ENCODE measurements around the gene FAM110D. TPM values are rescaled to one million over a fixed set of nuclear protein-coding genes. Genes with fewer than 3 reads are reported as not detected.

The FAM110D gene
- total RNA-seq, 1 experiment from 2014 or later: not detected

DNA sequence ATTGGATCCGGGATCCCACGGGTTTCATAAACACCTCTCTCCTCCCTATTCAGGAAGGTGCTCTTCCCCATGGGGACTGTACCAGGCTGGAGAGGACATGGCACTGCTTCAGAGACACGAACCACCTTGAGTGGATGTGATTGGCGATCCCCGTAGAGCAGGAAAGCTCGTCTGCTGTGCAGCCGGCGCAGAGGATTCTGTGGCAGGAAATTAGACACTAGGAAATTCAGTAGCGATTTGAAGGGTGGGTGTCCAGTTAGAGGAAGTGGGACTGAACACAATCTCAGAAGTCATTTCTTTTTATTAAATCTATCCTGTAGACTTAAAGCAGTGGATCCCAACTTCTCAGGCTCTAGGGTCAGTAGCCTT is 46.5 kb upstream of the FAM110D start:
- TF ChIP-seq EZH2phosphoT487 (IDR thresholded peaks at IDR 0.05; ENCODE audit: borderline replicate concordance, low read length) (no peak), EZH2 (IDR thresholded peaks at IDR 0.05; ENCODE audit: low read length, unreplicated experiment) (no peak)
- TF ChIP-seq, protein P1, sequence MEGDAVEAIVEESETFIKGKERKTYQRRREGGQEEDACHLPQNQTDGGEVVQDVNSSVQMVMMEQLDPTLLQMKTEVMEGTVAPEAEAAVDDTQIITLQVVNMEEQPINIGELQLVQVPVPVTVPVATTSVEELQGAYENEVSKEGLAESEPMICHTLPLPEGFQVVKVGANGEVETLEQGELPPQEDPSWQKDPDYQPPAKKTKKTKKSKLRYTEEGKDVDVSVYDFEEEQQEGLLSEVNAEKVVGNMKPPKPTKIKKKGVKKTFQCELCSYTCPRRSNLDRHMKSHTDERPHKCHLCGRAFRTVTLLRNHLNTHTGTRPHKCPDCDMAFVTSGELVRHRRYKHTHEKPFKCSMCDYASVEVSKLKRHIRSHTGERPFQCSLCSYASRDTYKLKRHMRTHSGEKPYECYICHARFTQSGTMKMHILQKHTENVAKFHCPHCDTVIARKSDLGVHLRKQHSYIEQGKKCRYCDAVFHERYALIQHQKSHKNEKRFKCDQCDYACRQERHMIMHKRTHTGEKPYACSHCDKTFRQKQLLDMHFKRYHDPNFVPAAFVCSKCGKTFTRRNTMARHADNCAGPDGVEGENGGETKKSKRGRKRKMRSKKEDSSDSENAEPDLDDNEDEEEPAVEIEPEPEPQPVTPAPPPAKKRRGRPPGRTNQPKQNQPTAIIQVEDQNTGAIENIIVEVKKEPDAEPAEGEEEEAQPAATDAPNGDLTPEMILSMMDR (conservative IDR thresholded peaks at IDR 0.05; ENCODE audit: low read depth, low read length): no peak
- no TSS peak for BruUV-seq (replicated peaks)
- no peaks in the 10 kb centered on the region for H3K27me3 ChIP-seq (ENCODE audit: low read length)
- peaks cover 30% of the 10 kb centered on the region for H3K79me2 ChIP-seq (ENCODE audit: low read length)
- DNase-seq: no peak
- H3K9me2 ChIP-seq (replicated peaks; ENCODE audit: low read length): no peaks in the 10 kb centered on the region
- H3K36me3 ChIP-seq (ENCODE audit: low read depth, low read length): peaks cover 11% of the 10 kb centered on the region
- CTCF ChIA-PET: interaction anchor here (0.9 kb wide), 1 partner anchor 57 kb away, joined by 3 read pairs; the partner anchor contains the start of gene ZNF593
- H3K4me1 ChIP-seq (ENCODE audit: insufficient read depth, low read length): peaks cover 18% of the 10 kb centered on the region
- H3K9me3 ChIP-seq (ENCODE audit: low read length): no peaks in the 10 kb centered on the region
- H3K4me2 ChIP-seq (ENCODE audit: low read length): peak overlapping the region; percentile 84
- peak; percentile 18 for ATAC-seq
- intact Hi-C loops (cut with micrococcal nuclease): loop anchor here (1.0 kb wide), 1 partner anchor 10 kb away; no protein-coding TSS in a partner anchor
- H4K20me1 ChIP-seq (ENCODE audit: low read length): no peaks in the 10 kb centered on the region
- peak overlapping the region; percentile 49; the same call in 1 of the 2 replicates for H3K27ac ChIP-seq (ENCODE audit: low read length)
- POLR2A ChIA-PET (ENCODE audit: unreplicated experiment): interaction anchor here (0.5 kb wide), 1 partner anchor 592 kb away, joined by 3 read pairs; no protein-coding TSS in a partner anchor
- peak overlapping the region; percentile 97 for H3K4me3 ChIP-seq (ENCODE audit: low read length)
- peak overlapping the region; percentile 94 for H3K9ac ChIP-seq (ENCODE audit: low read length)
- H3F3A ChIP-seq (ENCODE audit: low read length, unreplicated experiment): no peaks in the 10 kb centered on the region
- peak overlapping the region; percentile 96 for H2AFZ ChIP-seq (ENCODE audit: low read length)

DNA sequence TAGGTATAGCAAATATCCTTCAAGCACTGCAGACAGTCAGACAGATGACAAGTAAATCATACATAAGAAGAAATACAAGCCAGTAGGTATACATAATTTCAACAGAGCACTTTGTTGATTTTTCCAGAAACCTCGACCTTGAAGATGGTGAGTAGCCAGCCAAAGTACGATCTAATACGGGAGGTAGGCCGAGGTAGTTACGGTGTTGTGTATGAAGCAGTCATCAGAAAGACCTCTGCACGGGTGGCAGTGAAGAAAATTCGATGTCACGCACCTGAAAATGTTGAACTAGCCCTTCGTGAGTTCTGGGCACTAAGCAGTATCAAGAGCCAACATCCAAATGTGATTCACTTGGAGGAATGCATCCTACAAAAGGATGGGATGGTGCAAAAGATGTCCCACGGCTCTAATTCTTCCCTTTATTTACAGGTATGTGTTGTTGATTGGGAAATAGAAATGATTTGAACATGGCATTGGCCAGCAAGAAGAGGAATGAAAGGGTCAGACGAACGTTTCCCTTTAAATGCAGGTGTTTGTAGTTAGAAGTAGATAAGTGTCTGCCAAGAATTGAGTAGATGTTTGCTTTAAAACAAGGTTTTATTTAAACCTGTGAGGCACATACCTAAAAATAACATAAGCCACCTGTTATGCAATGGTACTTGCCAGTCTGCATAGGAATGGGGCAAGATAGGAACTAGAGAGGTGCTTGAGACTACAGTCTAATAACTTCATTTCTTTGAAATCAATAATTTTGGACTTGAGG is 44.5 kb upstream of the FAM110D start:
- BruUV-seq (replicated peaks): no TSS peak
- intact Hi-C loops (cut with micrococcal nuclease): no loop called here
- no peak for TF ChIP-seq EZH2 (IDR thresholded peaks at IDR 0.05; ENCODE audit: low read length, unreplicated experiment)
- ChIA-PET CTCF (no interaction called here), POLR2A (ENCODE audit: unreplicated experiment) (no interaction called here)
- Histone ChIP-seq H3K9me2 (replicated peaks; ENCODE audit: low read length) (no peaks in the 10 kb centered on the region), H3K36me3 (ENCODE audit: low read depth, low read length) (peaks cover 19% of the 10 kb centered on the region), H3K9ac (ENCODE audit: low read length) (no peak overlapping the region), H4K20me1 (ENCODE audit: low read length) (no peaks in the 10 kb centered on the region), H3F3A (ENCODE audit: low read length, unreplicated experiment) (no peaks in the 10 kb centered on the region), H3K79me2 (ENCODE audit: low read length) (peaks cover 30% of the 10 kb centered on the region), H3K9me3 (ENCODE audit: low read length) (no peaks in the 10 kb centered on the region), H3K27ac (ENCODE audit: low read length) (no peak overlapping the region), H2AFZ (ENCODE audit: low read length) (no peak overlapping the region), H3K27me3 (ENCODE audit: low read length) (no peaks in the 10 kb centered on the region), H3K4me2 (ENCODE audit: low read length) (no peak overlapping the region), H3K4me1 (ENCODE audit: insufficient read depth, low read length) (peaks cover 18% of the 10 kb centered on the region), H3K4me3 (ENCODE audit: low read length) (no peak overlapping the region)
- no peak for DNase-seq
- no peak for ATAC-seq

DNA sequence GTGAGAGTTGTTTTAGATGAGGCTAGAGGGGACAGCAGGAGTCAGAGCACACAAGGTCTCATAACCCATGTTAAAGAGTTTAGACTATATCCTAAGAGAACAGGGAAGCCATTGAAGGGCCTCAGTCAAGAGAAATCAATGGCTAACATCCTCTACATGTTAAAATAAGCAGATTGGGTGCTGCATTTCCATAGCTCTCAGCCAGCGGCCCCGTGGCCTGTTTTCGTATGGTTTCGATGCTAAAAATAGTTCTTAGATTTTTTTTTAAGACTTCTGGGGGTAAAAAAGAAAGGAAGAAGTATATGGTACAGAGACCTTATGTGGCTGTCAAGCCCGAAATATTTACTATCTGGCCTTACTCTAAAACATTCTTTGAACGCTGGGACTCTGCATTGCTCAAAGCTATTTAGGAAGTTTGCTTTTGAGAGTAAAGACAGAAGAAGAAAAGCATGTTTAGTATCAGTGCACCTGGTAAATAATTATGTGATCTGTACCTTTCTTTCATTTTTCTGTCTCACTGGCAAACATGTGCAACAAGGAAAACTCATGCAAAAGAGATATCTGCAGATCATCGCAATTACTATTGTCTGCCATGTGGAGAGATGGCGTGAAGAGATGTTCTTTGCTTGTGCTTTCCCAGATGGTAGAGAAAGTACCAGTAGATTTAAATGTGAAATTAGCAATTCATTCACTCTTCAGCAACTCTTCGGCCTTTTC is 38.8 kb upstream of the FAM110D start:
- H3K4me2 ChIP-seq (ENCODE audit: low read length): no peak overlapping the region
- no peak overlapping the region for H3K27ac ChIP-seq (ENCODE audit: low read length)
- DNase-seq (no peak), ATAC-seq (no peak)
- peaks cover 39% of the 10 kb centered on the region for H3K4me1 ChIP-seq (ENCODE audit: insufficient read depth, low read length)
- no peaks in the 10 kb centered on the region for H3K27me3 ChIP-seq (ENCODE audit: low read length)
- H3K4me3 ChIP-seq (ENCODE audit: low read length): no peak overlapping the region
- H3K9ac ChIP-seq (ENCODE audit: low read length): no peak overlapping the region
- intact Hi-C loops (cut with micrococcal nuclease): no loop called here
- H4K20me1 ChIP-seq (ENCODE audit: low read length): no peaks in the 10 kb centered on the region
- BruUV-seq (replicated peaks): no TSS peak
- ChIA-PET CTCF (no interaction called here), POLR2A (ENCODE audit: unreplicated experiment) (no interaction called here)
- no peaks in the 10 kb centered on the region for H3K9me2 ChIP-seq (replicated peaks; ENCODE audit: low read length)
- no peaks in the 10 kb centered on the region for H3K9me3 ChIP-seq (ENCODE audit: low read length)
- H3F3A ChIP-seq (ENCODE audit: low read length, unreplicated experiment): peaks cover 13% of the 10 kb centered on the region
- TF ChIP-seq EZH2phosphoT487 (IDR thresholded peaks at IDR 0.05; ENCODE audit: borderline replicate concordance, low read length) (no peak), EZH2 (IDR thresholded peaks at IDR 0.05; ENCODE audit: low read length, unreplicated experiment) (no peak)
- TF ChIP-seq, protein P1 (conservative IDR thresholded peaks at IDR 0.05; ENCODE audit: low read depth, low read length): no peak
- H3K79me2 ChIP-seq (ENCODE audit: low read length): peaks cover 27% of the 10 kb centered on the region
- no peak overlapping the region for H2AFZ ChIP-seq (ENCODE audit: low read length)
- peaks cover 10% of the 10 kb centered on the region; the same call in 1 of the 2 replicates for H3K36me3 ChIP-seq (ENCODE audit: low read depth, low read length)

Data from PC-3 (cell line).